GM18505 (cell line): ENCODE measurements around the gene FRMPD2.
"Not testable (repeated sequence)": the region's sequence is repeated elsewhere in the genome, so short reads cannot be mapped to it uniquely, and the experiment has no call there.

Experiments
- ATAC-seq: cut with Tn5 transposase; IDR thresholded peaks from one replicate; pipeline ENCODE4 v1.9.1; 2021; ENCODE audit not compliant: unreplicated experiment
- POLR2A ChIP-seq: IDR thresholded peaks from 4 replicates; pipeline ENCODE4 v1.6.1; 2011; ENCODE audit warnings: borderline replicate concordance; ENCODE audit not compliant: insufficient read depth, insufficient read length; ENCODE audit errors: extremely low read depth

Gene FRMPD2

DNA sequence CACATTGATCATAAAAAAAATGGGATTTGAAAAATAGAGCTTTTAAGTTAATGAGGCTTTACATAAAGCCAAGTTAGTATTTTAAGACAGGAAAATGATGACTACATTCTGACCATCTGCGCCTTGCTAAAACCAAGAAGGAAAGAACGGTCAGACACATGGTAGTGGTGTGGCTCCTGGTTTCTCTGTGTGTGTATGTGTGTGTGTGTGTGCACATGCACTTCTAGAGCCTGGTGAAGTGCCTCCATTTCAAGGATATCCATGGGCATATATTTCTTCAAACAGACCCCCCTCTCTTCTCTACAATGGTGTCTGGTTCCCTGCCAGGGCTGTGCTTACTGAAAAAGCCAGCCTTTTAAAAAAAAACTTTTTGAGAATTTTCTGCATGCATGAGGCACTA lies 80.9 kb downstream of the FRMPD2 start:
- TF ChIP-seq POLR2A: no peak
- no peak for ATAC-seq

- no peak for TF ChIP-seq POLR2A
- ATAC-seq: no peak
Observed at GRCh38 chr10:48192881-48193450, 81.5 kb downstream of the FRMPD2 start.

DNA sequence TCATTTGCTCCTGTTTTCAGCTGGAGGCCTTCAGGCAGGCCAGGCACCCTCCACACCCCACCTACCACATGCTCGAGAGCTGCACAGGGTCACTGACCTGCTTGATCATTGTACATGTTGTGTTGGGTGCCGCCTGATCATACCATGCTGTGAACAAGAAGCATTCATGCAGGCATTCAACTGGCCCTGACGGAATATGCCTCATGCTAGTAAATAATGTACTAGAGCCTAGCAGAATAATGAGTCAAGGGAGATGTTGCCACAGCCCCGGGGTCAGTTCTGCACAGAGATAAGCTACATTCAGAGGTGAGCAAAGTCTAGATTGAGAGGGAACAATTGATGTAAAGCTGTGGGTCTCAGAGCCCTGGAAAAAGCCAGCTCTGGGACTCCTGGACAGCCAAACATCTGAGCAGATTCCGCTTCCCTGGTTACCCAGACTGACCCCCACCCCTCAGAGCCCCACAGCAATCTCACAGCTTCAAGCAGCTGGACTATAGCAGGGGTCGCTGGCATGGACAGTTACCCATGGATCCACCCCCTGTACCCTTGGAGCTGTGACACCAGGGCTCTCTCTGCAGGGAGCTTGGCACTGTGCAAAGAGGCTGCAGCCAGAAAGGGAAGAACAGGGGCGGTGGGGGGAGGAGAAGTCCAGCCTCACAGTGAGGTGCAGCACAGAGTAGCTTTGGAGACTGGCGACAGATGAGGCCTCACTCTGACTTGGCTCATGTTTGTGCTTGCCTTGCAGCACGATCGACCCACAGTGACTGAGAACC lies 86.6 kb downstream of the FRMPD2 start:
- ATAC-seq: no peak
- no peak for TF ChIP-seq POLR2A

DNA sequence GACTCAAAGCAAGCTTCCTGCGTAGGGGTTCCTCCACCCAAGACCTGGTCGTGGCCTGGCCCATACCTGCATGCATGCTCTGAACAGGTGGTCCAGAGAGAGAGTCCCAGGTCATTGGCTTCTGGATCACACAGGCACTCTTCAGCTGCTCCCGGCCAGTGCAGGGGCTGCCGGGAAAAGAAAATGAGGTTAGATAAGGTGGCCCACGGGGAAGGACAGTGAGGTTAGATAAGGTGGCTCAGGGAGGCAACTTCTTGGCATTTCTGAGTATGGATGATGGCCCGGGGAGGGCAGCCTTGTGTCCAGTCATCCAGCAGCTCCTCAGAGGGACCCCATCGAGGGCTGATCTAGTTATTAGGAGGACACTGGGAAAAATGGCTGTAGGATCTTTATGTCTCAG lies 87.4 kb downstream of the FRMPD2 start:
- ATAC-seq: no peak
- no peak for TF ChIP-seq POLR2A

DNA sequence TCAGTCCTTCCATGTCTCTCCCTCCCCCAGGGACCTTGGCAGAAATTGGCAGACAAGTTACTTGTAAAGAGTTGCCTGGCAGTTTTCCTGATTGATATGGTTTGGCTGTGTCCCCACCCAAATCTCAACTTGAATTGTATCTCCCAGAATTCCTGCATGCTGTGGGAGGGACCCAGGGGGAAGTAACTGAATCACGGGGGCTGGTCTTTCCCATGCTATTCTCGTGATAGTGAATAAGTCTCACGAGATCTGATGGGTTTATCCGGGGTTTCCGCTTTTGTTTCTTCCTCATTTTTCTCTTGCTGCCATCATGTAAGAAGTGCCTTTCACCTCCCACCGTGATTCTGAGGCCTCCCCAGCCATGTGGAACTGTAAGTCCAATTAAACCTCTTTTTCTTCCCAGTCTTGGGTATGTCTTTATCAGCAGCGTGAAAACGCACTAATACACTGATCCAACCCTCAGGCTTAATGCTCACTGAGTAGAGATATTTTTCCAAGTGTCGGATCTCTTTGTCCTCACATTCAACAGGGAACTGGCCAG lies 88.2 kb downstream of the FRMPD2 start:
- ATAC-seq: not testable (repeated sequence)

GRCh38 chr10:48184224-48184623 lies 90.3 kb downstream of the FRMPD2 start:
- no peak for ATAC-seq
- TF ChIP-seq POLR2A: no peak

- ATAC-seq: not testable (repeated sequence)
Observed at GRCh38 chr10:48172715-48173114, 101.8 kb downstream of the FRMPD2 start.

DNA sequence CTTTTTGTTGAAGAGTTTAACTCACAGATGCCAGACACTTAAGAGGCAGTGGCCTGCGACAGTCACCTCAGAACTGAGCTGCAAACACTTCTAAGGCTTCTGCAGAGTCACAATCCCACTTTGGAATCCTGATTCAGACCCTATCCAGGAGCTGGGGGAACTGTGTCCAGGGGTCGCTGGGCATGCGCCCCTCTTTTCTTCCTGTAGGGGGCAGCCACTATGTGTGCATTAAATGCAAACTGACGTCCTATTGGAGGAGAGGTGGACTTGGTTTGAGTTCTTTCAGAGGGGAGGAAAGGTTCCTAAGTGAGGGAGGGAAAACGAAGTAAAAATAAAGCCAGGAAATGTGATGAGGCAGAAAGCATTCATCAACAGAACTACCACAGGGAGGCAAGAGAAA lies 113.8 kb downstream of the FRMPD2 start:
- ATAC-seq: not testable (repeated sequence)

DNA sequence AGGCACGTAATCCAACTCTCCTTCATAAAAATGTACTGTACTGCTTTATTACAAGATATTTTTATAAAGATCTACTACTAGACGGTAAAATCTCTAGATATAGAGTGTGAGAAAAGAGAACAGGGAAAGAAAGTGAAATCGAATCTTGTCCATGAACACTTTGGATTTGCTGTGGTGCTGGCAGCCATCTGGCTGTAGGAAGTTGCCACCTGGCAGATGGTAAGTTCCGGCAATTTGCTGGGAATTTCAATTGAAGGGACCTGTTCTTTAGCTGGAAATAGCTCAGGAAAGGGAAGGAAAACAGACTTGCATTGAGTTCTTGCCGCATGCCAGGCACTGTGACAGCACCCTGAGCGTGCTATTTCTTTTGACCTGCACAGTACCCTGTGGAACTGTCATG lies 114.3 kb downstream of the FRMPD2 start:
- not testable (repeated sequence) for ATAC-seq

DNA sequence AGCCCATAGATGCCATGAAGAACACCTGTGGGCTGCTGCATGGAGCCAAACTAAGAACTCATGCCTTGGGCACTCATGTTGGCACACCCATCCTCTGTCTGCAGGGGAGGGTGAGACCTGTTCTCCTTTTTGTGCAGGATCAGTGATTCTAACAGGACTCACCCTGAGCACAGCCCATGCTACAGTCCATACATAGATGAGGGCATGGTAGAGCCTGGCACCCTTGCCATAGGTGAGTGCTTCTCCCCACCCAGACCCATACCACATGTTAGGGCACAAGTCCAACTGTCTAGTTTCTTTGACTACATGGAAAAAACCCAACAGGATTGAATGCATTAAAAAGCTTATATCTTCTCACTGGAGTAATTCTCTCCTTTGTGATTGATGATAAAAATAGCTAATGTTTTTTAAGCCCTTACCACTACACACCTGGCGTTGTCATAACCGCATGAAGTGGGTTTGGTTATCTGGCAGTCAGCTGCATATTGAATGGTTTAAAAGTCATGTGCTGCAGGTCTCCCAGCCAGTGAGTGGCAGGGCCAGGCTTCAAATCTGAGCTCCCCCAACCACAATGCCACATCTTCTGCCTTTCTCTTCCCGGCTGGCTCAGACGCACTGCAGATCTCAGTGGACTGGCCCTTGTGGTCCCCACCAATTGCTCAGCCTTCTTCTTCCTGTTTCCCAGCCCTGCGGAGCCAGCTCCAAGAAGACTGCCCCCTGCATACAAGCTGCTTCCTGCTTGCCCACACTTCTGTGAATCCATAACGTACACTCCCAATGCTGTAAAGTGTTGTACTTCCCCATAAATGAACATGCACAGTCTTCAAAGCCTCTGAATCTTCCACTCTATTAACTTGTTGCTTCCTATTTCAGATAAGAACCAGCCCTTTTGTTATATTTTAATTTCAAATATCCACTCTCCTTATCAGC lies 120.0 kb downstream of the FRMPD2 start:
- ATAC-seq: not testable (repeated sequence)

DNA sequence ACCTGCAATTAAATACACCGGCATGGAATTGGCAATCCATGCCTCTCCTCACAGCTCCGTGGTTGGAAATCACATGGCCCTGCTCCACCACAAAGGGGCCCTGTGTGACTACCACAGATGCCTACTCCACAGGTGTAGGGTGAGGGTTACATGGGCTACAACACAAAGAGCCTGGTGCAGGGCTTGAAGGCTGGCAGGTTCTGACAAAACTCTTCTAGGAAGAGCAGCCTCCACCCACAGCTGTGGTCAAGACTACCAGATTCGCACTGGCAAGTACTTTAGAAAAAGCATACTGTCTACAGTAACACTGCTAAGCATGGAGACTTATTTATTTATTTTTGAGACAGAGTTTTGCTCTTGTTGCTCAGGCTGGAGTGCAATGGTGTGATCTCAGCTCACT lies 126.9 kb downstream of the FRMPD2 start:
- ATAC-seq: not testable (repeated sequence)

DNA sequence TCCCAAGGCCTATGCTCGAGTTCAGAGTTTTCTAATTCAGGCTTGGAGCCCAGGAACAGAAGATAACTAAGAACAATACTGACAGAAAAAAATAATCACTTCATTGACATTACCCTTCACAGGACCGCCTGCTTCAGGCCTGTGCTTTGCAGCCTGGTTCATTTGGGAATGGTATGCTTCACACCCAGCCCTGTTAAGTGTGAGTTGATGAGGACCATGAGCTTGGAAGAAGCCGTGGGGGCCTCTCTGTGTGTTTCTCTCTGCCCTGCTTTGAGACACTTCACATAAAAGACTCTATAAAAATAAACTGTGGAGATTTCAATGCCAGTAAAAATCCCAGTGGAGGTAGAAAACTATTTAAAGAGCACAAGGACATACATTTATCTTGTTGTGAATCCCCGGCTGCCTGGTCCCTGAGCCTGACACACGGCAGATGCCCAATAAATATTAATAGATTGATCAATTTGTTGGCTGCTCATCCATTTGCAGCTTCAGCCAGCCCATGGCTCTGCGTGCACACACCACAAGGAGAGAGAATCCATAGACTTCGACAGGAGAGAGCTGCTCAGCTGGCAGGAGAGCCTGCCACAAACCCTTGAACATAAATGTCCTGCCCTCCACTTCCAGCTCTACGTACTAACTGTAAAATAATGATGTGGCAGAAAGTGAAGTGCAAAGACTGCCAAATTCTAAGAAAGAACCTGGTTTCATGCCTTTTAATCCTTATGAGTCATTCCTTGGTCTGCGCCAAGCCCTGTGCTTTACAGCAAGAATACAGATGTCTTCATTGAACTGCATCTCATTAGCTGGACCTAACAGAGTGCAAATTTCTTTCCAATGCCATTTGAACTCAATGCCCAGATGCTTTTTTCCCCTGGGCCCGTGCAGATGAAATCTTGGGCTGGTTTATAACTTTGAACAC lies 130.5 kb downstream of the FRMPD2 start:
- ATAC-seq: not testable (repeated sequence)

DNA sequence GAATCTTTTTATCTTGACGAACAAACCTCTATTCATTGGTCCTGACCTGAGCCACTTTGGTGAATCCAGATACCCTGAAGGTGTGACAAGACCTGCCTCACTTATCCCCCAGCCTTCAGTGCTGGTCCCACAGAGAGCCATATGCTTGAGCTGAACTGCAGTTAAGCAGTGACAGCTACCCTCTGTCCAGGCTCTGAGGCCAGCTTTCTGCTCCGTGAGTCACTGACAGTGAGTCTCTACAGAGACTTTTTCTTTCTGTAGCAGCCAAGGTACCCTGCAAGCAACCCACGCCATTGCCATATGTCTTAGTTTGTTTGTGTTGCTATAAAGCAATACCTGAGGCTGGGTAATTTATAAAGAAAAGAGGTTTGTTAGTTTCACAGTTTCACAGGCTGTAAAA lies 133.5 kb downstream of the FRMPD2 start:
- not testable (repeated sequence) for ATAC-seq

- ATAC-seq: not testable (repeated sequence)
Observed at GRCh38 chr10:48139953-48140850, 134.3 kb downstream of the FRMPD2 start.

DNA sequence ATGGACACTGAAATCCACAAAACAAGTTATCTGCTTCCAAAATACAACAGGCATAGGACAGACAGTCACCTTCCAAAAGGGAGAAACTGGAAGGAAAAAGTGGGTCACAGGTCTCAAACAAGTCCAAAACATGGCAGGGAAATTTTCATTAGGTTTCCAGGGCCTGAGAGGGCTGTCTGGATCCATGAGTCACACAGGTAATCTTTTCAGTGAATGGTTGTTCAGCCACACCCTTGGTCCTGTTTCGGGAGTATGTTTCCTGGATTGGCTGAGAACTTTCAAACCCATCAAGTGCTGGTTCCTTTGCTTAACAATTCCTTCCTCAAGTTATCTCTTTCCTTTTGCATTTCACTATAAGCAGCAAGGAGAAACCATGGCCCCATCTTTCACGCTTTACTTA lies 145.5 kb downstream of the FRMPD2 start:
- ATAC-seq: not testable (repeated sequence)

- ATAC-seq: not testable (repeated sequence)
Observed at GRCh38 chr10:48126251-48126650, 148.2 kb downstream of the FRMPD2 start.

DNA sequence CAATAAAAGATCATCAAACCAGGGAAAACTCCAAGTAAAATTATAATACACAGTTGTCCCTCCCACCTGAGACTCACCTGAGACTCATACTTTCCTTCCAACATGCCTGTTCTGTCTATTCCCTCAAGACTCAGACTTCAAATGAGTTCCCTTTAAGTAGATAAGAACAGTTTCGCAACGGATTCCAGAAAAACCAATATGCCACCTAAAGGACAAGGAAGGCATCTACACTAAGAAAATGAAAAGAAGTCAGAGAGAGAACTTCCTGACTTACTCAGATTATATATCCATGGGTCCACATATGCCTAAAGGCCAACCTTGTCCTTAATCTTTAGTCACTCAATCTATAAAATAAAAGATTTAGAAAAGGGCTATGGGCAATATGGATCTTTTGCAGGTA lies 148.9 kb downstream of the FRMPD2 start:
- ATAC-seq: not testable (repeated sequence)

DNA sequence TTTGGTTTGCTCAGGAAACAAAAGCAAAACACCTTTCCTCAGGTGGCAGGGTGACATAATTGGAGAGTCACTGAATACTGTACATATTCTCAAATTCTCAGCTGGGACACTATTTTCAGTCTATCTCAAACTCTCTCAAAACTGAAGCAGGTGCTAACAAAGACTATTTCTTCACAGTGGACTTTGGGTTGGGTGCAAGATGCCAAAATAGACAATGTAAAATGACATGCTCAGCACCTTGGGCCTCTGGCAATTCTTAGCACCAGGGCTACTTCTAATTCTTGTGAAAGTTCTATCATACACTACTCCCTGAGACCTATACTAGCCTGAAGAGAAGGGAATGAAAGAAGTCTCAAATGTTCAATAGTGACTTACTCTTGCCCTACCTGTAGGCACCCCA lies 151.9 kb downstream of the FRMPD2 start:
- not testable (repeated sequence) for ATAC-seq
